ENCODE data around the gene TBC1D17.

TBC1D17 gene

DNA sequence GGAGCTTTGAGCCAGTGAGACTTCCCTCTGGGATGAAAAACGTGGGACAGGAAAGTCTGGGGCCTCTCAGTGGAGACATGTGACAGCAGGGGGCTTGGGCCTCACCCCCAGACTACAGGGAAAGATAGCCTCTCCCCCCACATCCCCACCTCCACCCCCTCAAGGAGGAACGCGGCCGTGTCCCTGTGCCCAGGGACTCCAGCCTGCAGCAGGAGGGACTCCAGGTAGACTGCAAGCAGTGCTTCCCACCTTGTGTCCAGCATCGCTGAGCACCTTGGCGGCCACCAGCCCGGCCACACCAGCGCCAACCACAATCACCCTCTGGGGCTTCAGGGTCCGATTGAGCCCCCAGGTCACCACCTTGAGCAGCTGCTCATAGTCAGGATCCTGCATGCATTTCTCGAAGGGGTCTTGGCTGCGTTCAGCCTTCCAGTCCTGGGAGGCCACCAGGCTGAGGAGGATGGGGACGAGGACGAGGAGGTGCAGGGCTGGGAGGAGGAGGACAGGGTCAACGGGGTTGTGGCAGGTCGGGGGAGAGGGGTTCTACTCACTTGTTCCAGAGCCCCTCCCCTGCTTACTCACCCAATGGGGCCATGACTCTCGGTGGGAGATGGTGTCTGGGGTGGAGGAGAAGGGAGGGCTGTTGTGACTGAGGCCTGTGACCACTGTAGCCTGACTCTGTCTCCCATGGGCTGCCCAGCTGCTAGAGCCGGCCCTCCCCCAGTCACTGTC, 18.2 kb downstream of the TBC1D17 start:
- no peak for DNase-seq

DNA sequence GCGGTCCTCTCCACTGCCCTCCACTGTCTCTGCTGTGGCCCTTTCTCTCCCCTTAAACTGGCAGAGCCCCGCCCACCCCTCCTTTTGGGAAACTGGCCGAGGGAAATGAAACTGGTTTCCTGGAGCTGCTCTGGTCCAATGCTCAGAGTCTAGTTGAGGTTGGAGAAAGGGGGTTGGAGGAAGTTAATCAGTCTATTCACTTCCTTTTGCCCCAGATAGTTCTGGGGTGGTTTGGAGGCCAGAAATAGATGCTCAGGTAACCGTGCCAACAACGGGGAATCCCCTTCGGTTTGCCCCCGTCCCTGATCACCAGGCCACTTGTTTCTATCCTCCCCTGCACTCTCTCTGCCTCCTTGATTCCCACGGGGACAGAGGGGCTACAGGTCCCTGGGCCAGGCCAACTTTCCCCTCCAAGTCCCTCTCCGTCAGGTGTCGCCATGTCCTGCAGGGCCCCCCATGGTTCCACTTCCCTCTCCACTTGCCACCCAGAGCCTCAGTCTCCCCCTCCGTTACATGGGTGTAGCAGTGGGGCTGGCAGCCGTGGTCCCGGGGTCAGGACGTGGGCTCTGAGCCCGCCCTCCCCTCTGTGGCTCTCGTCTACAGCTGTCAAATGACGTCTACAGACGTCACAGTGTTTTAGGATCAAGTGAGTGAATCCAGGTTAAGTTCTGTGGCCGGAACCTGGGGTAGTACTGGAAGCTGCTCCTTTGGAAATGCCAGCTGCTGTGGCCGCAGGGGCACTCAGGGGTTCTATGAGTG, 19.5 kb downstream of the TBC1D17 start, which contains the start of gene IL4I1:
IL4I1 (minus strand) TSS at position 25 of the 759 bp plus-strand sequence. CDS start 727 bp downstream, outside the sequence.
- DNase-seq = no peak

DNA sequence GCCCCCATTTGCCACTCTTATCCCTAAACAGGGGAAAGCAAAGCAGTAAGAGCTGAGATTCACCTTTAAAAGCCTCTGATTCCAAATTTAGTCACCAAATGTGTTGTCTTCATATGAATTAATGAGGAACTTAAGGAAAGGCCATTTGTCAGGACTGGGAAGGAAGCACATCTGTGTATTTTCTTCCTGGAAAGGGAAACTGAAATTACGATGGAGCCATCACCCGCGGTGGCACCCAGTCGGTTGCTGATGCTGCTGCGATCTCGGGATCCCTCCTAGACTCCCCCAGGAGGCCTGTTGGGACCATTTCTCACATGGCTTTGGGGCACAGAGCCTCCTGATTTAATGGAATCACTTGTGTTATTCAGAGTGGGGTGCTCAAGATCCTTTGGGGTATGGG, 26.6 kb downstream of the TBC1D17 start:
- DNase-seq = no peak

DNA sequence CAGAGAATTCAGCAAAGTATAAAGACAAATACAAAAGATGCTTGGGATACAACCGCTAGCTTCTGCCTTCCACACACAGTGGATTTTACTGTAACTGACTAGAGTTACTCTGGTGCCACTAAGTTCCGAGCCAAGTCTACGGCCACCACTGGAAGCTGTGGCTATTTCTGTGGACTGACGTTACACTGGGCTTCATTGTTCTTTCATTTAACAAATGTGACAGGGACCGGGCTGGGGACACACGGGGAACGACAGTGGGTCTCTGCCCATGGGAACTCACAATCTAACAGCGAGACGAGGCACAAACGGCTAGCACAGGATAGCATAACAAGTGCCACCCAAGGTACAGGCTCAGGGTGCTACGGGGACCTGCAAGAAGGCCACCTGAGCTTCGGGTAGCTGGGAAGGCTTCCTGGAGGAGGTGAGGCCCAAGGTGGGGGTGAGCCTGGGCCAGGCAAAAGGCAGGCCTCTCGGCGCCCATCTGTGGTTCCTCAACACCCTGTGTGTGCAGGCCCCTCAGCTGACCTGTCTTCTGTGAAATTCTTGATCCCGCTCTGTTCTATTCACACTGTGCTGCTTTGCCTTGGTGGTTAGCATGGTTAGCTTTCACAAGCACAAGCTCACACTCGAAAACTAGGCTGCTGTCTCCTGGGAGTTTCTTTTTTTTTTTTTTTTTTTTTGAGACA, 29.5 kb downstream of the TBC1D17 start:
- DNase-seq = no peak

DNA sequence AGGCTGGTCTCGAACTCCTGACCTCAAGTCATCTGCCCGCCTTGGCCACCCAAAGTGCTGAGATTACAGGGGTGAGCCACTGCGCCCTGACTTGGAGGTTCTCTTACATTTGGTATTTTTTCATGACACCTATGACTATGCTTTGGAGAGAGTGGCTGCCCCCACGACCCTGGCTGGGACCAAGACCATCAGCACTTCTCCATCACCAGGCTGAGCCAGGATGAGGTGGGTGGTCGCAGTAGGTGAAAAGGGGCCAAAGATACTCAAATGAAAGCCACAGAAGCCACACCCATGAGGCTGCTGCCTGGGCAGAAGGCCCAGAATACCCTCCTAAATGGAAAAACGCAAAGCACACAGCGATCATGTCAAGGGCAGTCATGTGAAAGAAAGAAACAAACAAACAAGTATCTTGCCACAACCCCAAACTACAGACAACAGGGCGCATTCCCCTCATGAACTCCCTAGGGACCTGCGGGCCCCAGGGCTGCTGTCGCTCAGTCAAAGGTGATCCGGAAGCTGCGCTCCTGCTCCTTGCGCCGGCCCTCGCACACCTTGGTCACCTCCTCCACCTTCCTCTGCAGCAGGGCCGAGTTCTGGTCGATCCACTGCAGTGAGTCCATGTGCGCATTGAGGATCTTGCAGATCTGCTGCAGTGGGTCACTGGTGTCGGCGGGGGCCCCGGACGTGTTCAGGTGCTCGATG, 30.4 kb downstream of the TBC1D17 start:
- DNase-seq = no peak

DNA sequence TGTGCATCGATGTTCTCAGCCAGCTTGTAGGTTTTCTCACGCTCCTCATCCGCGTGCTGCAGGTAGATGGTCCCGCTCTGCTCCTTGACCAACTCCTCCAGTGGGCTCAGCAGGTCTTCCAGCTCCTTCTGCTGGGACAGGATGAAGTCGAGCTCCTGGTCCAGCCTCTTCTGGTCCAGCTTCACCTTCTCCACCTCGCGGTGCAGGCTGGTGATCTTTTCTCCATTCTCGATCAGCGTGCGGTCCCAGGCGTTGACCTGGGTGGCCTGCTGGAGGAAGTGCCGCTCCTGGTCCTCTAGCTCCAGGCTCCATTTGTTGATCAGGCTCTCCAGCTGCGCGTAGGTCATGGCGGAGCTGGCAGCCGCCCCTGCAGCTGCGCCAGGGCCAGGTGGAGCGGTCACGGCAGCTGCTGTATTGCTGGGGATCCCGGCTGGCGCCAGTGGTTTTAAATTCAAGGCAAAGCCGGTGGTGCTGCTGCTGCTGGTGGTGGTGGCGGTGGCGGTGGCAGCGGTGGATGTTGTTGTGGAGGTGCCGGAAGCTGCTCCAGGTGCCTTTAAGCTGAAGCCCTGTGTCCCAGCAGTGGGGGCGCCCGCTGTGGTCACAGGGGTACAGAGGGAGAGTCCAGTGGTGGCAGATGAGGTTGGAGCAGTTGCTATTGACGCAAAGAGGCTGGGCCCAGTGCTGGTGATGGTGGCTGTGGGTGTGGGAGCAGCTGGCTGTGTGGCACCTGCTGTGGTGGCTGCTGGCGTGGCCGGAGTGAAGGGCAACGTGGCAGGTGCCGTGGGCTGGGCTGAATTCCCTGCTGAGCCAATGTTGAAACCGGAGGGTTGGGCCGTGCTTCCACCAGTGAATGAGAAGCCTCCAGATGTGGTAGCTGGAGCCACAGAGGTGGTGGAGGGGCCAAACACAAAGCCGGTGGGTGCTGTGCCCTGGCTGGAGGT, 31.2 kb downstream of the TBC1D17 start:
- no peak for DNase-seq

DNA sequence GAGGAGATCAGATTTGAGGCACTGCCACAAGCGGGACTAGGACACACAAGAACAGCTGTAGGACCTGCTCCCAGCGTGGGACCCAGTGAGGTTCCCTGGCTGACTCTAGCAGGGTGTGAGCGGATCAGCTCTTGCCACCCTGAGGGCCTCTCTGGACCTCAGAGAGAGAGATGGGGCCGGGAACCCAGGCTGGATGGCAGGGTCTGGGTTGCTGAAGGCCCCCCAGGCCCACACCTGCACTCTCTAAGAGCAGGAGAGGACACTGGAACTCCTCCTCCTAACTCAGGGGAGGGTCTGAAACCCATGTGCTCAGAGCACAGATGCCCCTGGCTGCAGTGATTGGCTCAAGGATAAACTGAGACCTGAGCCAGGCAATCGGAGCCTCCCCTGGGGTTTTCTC, 32.7 kb downstream of the TBC1D17 start:
- DNase-seq = no peak

DNA sequence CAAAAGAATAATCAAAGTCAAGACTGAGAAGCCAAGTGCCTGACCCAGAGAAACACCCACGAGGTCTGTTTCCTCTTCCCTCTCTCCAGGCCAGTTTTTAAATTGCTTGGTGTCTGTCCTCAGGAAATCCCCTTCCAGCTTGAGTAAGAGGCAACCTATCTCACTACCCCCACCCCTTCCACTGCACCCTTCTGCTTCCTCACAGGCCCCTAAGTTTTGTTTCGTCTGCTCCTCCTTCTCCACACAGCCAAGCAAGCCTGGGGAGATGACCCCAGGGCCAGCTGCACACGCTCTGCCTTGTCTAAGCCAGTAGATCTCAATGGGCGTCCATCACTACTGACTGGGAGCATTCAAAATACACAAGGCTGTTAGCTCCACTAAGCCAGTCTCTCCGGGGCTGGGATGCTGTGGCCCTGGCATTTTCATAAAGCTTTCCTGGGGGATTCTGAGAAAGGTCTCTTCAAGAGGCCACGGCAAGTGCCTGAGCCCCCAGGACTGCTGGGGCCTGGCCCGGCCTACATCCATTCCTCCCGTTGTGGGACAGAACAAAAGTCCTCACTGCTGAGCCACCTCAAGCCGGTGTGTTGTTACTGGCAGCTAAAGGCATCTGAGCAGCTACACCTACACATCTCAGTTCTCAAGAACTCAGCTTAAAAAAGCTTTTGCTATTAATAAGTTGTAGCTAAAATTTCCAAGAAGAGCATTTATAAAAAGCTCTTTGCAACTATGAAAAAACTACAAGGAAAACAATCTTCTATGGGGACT, 34.1 kb downstream of the TBC1D17 start:
- no peak for DNase-seq

DNA sequence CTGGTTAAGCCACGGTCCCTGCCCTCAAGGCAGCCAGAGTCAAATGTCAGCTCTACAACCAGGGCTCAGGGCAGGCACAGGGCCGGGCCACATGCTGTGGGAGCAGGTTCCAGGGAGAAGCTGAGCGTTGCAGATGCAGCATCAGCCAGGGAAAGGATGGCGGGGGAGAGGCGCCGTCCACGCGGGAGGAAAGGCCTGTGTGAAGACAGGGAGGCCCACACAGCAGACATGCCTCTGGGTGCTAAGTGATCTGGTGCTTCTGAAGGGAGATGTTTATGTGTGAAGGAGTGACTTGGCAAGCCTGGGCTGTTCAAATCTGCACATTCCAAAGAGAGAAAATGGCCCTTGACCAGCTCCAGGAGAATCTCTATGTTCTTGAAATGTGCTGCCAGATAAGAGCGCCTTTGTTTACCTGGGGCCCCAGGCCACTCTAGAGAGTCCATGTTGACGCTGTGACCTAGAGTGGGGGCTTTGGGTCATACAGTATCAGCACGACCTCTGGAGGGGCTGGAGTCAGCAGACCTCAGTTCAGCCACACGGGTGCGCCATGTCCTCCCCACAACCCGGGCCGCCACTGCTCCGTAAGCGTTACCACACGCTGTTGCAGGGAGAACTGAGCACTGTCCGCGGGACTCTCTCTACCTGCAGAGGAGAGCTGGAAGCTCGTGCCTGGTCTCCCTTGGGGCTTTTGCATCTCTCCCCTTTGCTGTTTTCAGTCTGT, 35.6 kb downstream of the TBC1D17 start:
- no peak for DNase-seq

DNA sequence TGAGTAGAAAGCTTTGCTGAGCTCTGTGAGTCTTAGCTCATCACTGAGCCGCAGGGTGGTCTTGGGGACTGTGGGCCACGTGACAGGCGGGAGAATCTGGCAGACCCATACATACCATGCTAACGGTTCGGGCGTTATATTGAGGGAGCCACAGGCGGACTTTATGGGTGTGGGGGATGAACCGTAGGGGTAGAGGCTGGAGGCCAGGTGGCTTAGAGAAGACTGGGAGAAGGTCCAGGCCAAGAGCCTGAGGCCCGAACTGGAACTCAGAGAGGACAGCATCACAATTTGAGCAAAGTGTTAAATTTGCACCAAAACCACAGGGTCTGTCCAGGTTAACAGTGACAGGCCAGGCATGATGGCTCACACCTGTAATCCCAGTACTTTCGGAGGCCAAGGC, 36.2 kb downstream of the TBC1D17 start:
- no peak for DNase-seq

DNA sequence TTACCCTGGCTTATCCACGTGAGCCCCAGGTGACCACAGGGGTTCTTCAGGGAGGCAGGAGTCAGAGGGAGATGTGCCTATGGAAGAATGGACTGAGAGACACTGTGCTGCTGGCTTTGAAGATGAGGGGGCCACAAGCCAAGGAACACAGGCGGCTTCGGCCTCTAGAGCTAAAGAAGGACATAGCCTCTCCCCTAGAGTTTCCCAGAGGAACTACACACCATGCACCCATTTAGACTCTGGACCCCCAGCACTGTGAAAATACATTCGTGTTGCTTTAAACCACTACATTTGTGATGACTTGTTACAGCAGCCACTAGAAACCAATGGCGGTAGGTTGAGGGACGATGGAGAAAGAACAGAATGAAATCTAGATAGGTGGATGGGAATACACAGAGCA, 37.8 kb downstream of the TBC1D17 start:
- no peak for DNase-seq

DNA sequence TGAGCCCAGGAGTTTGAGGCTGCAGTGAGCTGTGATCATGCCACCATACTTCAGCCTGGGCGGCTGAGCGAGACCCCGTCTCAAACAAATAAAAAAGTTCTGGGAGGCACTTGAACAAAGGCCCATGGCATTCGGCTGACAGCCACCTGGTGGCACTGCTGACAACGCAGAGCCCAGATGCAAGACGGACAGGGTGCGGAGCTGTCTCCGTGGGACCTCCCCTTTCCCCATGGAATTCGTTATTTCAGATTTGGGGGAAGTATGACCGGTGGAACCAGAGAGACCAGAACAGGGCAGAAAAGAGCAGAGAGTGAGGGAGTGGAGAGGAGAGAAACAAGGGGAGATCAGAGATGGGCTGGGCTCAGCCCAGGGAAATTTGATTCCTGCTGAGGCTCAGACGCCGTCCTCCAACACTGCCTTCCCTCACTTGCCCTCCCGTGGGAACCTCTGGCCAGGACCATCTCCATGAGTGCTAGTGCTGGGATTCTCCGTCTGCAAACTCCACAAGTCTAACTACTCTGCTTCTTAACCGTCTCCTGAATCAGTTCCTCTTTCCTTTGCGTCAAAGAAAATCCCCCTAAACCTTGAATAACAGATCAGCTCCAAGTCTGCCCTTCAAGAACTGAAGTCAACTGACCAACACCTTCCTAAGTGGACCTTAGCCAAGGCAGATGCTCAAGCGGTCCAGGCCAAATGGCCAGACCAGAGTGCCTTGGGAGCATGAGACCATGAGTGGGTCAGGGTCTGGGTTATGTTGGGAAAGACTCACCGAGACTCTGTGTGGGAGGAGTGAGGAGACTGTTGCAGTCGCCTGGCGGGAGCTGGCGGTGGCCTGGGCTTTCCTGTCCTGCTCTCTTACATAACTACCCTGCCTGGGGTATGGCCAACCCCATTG, 39.6 kb downstream of the TBC1D17 start:
- DNase-seq = no peak

DNA sequence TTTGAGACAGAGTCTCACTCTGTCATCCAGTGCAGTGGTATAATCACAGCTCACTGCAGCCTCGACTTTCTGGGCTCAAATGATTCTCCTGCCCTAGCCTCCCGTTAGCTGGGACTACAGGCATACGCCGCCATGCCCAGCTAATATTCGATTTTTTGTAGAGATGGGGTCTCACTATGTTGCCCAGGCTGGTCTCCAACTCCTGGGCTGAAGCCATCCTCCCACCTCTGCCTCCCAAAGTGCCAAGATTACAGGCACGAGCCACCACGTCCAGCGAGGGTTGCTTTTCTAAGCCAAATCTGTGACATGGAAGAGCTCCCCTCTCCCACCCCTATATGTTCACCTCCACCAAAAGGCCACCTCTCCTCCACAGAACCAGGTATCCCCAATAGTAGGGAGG, 40.6 kb downstream of the TBC1D17 start:
- DNase-seq = no peak

DNA sequence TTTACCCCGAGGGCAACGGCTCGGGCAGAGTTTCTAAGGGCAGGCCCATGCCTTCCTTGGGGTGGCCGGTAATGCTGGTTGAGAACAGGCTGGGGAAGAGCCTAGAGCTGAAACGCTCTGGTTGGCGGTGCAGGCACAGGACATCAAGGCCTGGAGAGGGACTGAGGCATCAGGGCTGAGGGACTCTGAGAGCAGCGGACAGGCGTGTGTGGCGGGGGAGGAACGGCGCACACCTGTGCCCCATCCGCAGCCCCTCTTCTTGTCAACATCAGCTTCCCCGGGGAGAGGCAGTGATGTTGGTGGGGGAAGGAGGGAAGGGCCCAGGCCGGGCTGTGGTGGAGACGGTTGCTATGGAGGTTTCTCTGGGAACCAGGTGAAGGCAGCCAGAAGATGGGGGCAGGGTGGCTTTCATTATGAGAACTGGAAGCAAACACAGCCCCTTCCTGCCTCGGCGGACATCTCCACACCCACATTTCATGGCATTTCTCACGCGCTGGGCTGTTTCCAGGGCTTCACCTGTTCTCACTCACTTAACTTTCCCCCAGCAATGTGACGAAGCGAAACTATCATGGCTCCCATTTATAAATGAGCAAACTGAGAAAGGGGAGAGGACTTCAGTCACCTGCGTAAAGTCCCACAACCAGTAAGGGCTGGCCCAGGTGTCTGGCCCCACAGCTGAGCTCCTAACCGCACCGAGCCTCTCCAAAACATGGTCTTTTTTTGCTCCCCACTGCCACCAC, 43.3 kb downstream of the TBC1D17 start:
- DNase-seq = peak in 2 of 3 experiments; percentile 63 to 87

DNA sequence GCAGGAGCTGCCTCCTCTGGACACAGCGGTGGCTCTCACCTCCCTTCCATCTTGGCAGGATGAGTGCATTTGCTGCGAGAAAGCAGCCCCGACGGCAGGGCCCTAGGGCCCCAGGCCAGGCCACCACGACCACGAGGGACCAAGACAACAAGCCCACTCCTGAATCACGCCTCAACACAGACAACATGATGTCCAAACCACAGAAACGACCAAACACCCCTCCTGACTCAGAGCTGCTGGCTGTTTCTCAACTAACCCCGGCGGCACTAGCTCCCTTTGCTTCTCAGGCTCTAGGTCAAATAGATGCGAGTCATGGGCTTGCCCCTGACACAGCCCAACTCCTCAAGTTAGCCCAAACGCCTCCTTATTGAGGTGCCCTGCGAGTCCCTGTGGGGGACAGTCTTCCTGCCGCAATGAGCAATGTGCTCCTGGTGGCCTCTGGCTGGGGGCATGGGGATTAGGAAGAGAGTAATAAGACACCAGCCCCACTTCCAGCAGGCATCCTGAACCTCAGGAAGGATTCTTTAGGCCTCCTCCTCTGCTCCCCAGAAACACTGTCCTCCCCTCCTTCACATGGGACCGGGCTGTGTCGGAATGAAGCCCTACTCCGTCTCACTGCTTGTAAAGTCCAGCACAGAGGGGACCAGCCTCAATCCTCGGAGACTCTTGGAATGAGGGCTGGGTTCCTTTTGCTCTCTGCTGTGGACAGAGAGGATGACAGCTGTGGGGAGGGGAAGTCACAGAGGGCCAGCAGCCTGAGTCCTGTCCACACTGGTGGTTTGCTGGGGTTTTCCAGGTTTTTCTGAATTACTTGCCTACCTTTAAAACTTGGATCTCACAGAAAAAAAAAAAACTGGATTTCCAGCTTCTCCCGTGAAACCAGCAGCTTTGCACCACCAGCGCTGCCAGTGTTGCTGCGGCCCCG, 44.6 kb downstream of the TBC1D17 start:
- no peak for DNase-seq

DNA sequence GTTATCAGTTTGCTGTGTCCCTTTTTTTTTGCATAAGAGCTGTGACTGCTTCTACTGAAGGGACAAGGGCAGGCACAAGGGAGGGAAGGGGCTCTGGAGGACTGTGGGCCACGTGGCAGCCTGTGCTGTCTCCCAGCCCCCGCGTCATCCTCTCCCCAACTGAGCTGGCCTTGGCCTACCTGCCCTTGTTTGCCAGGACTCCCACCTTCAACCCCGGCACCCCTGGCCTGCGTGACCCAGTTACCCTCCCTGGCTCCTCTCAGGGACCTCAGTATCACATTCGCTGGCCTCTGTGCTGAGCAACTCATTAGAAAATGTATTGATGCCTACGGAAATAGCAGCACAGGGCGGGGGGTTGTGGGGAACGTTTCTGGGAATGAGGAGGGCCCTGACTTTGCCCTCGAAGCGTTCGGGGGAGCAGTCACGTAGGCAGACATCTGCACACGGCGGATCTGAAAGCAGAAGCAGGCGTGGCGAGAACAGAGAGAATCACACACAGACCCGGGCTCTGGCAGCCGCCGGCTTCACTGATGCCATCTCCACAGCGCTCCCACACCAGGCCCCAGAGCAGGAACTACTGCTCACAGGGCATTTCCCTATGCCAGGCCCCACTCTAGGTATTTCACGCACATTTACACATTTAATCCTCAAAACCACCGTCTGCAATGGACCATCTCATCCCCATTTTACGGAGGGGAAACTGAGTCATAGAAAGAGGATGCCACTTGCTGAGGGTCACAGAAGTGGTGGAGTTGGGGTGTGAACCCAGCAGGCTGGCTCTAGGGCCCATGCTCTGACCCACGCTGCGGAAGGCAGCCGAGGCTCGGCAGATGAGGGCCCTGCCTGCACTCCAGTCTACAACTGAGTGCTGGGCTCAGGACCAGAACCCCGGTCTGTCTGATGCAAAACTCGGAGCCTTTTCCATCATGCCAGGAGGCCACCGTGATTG, 45.8 kb downstream of the TBC1D17 start:
- no peak for DNase-seq

All from NCI-H1417 (cell line).